ENCODE data around the gene TRIM65. TPM values are rescaled to one million over a fixed set of nuclear protein-coding genes. Genes with fewer than 3 reads are reported as not detected.

TRIM65 gene
- total RNA-seq, 1 donor from 2014 or later: 20.4 TPM

GRCh38 chr17:75839942-75840798 is 56.6 kb downstream of the TRIM65 start:
- no peak overlapping the region for H3K27ac ChIP-seq (ENCODE audit: low read depth, low read length)
- H3K4me3 ChIP-seq (ENCODE audit: low read length in 3 of 3): no peak overlapping the region
- no peaks in the 10 kb centered on the region for H3K27me3 ChIP-seq (ENCODE audit: control insufficient read depth in 3 of 3, insufficient read depth in 3 of 3, low read length in 3 of 3)
- H3K9me3 ChIP-seq (ENCODE audit: control insufficient read depth in 3 of 3, low read length in 3 of 3): no peaks in the 10 kb centered on the region
- H3K4me1 ChIP-seq (ENCODE audit: control insufficient read depth in 3 of 3, insufficient read depth in 3 of 3, low read length in 3 of 3): peaks cover 5 to 6% (median 5%) of the 10 kb centered on the region in 3 donors
- peaks cover 2 to 30% (median 9%) of the 10 kb centered on the region in 3 donors for H3K36me3 ChIP-seq (ENCODE audit: control insufficient read depth in 3 of 3, insufficient read depth in 3 of 3, low read length in 3 of 3)
- H3K9ac ChIP-seq (ENCODE audit: low read depth in 1 of 3, low read length in 3 of 3): no peak overlapping the region

Other genes starting within 250 kb of the TRIM65 start
- gene RECQL5, start 229.8 kb downstream of the TRIM65 start, total RNA-seq: 11.0 TPM
- gene SAP30BP, start 229.6 kb downstream of the TRIM65 start, total RNA-seq: 36.5 TPM
- 3.1 TPM for gene ITGB4, start 175.5 kb downstream of the TRIM65 start, total RNA-seq
- gene GALK1, start 131.8 kb downstream of the TRIM65 start, total RNA-seq: 29.2 TPM
- 15.7 TPM for gene UNK, start 112.1 kb downstream of the TRIM65 start, total RNA-seq
- gene UNC13D, start 52.5 kb downstream of the TRIM65 start, total RNA-seq: 1.6 TPM
- gene WBP2, start 41.6 kb downstream of the TRIM65 start, total RNA-seq: 17.7 TPM
- 23.5 TPM for gene TRIM47, start 18.4 kb downstream of the TRIM65 start, total RNA-seq
- gene MRPL38, start 7.9 kb upstream of the TRIM65 start, total RNA-seq: 32.9 TPM
- gene FBF1, start 44.1 kb upstream of the TRIM65 start, total RNA-seq: 6.3 TPM
- 32.4 TPM for gene ACOX1, start 82.2 kb upstream of the TRIM65 start, total RNA-seq
- gene TEN1, start 82.3 kb upstream of the TRIM65 start, total RNA-seq: 3.1 TPM
- gene CDK3, start 103.9 kb upstream of the TRIM65 start, total RNA-seq: 1.6 TPM
- gene EVPL, start 130.4 kb upstream of the TRIM65 start, total RNA-seq: under 0.01 TPM
- gene SRP68, start 175.6 kb upstream of the TRIM65 start, total RNA-seq: 41.8 TPM
- gene GALR2, start 177.8 kb upstream of the TRIM65 start, total RNA-seq: not detected
- not detected for gene ZACN, start 182.2 kb upstream of the TRIM65 start, total RNA-seq
- gene EXOC7, start 206.8 kb upstream of the TRIM65 start, total RNA-seq: 54.8 TPM
- gene FOXJ1, start 244.3 kb upstream of the TRIM65 start, total RNA-seq: under 0.01 TPM